Gastrocnemius medialis (tissue), 4 donors: ENCODE measurements around the gene CARNS1. TPM values are rescaled to one million over a fixed set of nuclear protein-coding genes. Genes with fewer than 3 reads are reported as not detected.

Experiments
- ATAC-seq, 2 donors: fragments of 150-250 bp; one replicate each; pipeline ENCODE4 v1.9.1; 2016
- DNase-seq, 2 donors: peaks; one replicate each; pipeline ENCODE4 v3.0.0-alpha.2; 2019
- H3K27ac ChIP-seq, 4 donors: fragments of 200-600 bp; sonication (generic); 1 replicate in 1 of 4; 2 replicates in 3 of 4; pipeline ENCODE4 v1.5.1; 2016 to 2018; ENCODE audit warnings: mild to moderate bottlenecking in 2 of 4, moderate library complexity in 1 of 4
- H3K27me3 ChIP-seq, 3 donors: fragments of 200-600 bp; sonication (generic) in 2 of 3; 1 replicate in 1 of 3; 2 replicates in 2 of 3; pipeline versions ENCODE4 v1.5.1 to v1.6.0; 2016 to 2019; ENCODE audit warnings: mild to moderate bottlenecking in 1 of 3, moderate library complexity in 1 of 3
- H3K36me3 ChIP-seq, 2 donors: fragments of 200-600 bp; sonication (generic) in 1 of 2; one replicate each; pipeline ENCODE4 v1.5.1; 2017 to 2018
- H3K4me1 ChIP-seq, 2 donors: fragments of 200-600 bp; sonication (generic) in 1 of 2; one replicate each; pipeline ENCODE4 v1.5.1; 2016 to 2017; ENCODE audit warnings: mild to moderate bottlenecking in 2 of 2
- H3K4me3 ChIP-seq, 4 donors: fragments of 200-600 bp; sonication (generic) in 3 of 4; 1 replicate in 1 of 4; 2 replicates in 3 of 4; pipeline ENCODE4 v1.5.1; 2016 to 2019; ENCODE audit warnings: mild to moderate bottlenecking in 2 of 4
- H3K9me3 ChIP-seq, 3 donors: fragments of 200-600 bp; sonication (generic) in 2 of 3; 1 replicate in 1 of 3; 2 replicates in 2 of 3; pipeline ENCODE4 v1.5.1; 2016 to 2019
- POLR2A ChIP-seq, 2 donors: fragments of 450-650 bp; IDR thresholded peaks; one replicate each; pipeline ENCODE4 v1.6.1; 2017; ENCODE audit warnings: antibody characterized with exemption in 2 of 2, mild to moderate bottlenecking in 2 of 2, moderate library complexity in 2 of 2
- in situ Hi-C, 4 donors: fragments of 200-750 bp; cut with MboI; loops; one replicate each; pipeline versions ENCODE4 v1.15.0 to v1.8.0; 2017; ENCODE audit warnings: low sequenced_read_pairs in 4 of 4
- intact Hi-C: fragments of 100-400 bp; cut with DNase I; formaldehyde crosslinking; loops from one replicate; pipeline ENCODE4 v1.15.1; 2023; ENCODE audit warnings: low total_unique reads
- total RNA-seq, 4 donors: library from RNA; depleted of rRNA; stranded (reverse); fragments of >200 nt; gene quantifications; one replicate each; pipeline versions ENCODE4 v1.1.0 to v1.2.3, GENCODE V29; 2016
- TF ChIP-seq, protein P1 (sequence below), 5 experiments: fragments of 450-650 bp in 3 of 5; fragments of 200-600 bp in 2 of 5; sonication (generic) in 2 of 5; IDR thresholded peaks in 4 of 5; conservative IDR thresholded peaks in 1 of 5; 1 replicate in 4 of 5; 2 replicates in 1 of 5; pipeline ENCODE4 v1.5.1; 2016 to 2019; ENCODE audit warnings: antibody characterized with exemption in 5 of 5, mild to moderate bottlenecking in 3 of 5, moderate library complexity in 3 of 5

CARNS1 gene
- total RNA-seq, 4 donors from 2014 or later, result 2.5 to 11.0 (median 4.9) TPM

DNA sequence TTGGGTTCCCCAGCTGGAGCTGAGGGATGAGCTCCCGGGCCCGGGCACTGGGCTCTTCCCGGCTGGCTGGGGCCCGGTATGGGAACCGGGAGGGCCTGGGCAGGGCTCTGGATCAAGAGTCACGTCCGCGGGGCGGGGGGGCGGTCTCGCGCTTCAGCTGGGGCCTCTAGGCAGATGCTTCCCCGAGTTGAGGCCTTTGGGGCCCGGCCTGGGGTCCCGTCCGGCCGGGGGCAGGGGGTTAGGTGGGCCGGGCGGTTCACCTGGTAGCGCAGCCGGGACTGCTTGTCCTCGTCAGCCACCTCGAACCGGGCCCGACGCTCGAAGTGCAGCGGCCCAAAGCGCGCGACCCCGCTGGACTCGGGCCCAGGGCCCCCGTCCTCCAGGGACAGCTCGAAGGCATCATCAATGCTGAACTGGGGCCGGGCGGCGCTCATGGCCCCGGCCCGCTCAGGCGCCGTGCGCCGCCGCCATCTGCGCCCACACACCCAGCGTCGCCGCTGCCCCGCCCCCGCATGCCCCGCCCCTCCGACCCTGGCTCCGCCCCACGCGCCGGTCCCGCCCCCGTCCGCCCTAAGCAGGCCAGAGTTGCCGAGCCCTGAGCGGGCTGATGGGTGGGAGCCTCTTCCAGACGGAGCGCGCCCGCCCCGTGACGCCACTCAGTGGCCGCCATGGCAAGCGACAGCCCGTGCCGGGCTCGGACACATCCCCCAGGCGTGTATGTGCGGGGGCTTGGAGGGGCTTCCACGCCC, 53.5 kb downstream of the CARNS1 start, which contains the start of gene TMEM134:
Gene TMEM134 (minus strand): TSS at position 493 of the 749 bp plus-strand sequence. CDS start 59 bp downstream, at position 434.
- peak; percentile 54 to 64 for TF ChIP-seq POLR2A (IDR thresholded peaks at IDR 0.05)
- TF ChIP-seq, protein P1, sequence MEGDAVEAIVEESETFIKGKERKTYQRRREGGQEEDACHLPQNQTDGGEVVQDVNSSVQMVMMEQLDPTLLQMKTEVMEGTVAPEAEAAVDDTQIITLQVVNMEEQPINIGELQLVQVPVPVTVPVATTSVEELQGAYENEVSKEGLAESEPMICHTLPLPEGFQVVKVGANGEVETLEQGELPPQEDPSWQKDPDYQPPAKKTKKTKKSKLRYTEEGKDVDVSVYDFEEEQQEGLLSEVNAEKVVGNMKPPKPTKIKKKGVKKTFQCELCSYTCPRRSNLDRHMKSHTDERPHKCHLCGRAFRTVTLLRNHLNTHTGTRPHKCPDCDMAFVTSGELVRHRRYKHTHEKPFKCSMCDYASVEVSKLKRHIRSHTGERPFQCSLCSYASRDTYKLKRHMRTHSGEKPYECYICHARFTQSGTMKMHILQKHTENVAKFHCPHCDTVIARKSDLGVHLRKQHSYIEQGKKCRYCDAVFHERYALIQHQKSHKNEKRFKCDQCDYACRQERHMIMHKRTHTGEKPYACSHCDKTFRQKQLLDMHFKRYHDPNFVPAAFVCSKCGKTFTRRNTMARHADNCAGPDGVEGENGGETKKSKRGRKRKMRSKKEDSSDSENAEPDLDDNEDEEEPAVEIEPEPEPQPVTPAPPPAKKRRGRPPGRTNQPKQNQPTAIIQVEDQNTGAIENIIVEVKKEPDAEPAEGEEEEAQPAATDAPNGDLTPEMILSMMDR (IDR thresholded peaks at IDR 0.05 in 4 of 5, conservative IDR thresholded peaks at IDR 0.05 in 1 of 5), result peak in 4 of 5 experiments; percentile 24 to 62 (median 58)
- in situ Hi-C loops (no loop called here), intact Hi-C loops (loop anchor here (1.0 to 5.0 kb wide), 3 partner anchors 39 to 68 kb away; partner anchors contain the start of genes CDK2AP2, PPP1CA and RPS6KB2)
- H3K9me3 ChIP-seq, result no peaks in the 10 kb centered on the region
- H3K27me3 ChIP-seq, result no peaks in the 10 kb centered on the region
- H3K4me3 ChIP-seq, result peak within 1 kb of the TSS; percentile 86 to 98 (median 94)
- peaks cover 12 to 23% of the 10 kb centered on the region in 2 donors for H3K4me1 ChIP-seq
- peak within 1 kb of the TSS; percentile 79 to 96 (median 88) for H3K27ac ChIP-seq
- H3K36me3 ChIP-seq, result no peaks in the 10 kb centered on the region
- DNase-seq (peak; percentile 89 to 91), ATAC-seq (peak; percentile 84 to 89)

DNA sequence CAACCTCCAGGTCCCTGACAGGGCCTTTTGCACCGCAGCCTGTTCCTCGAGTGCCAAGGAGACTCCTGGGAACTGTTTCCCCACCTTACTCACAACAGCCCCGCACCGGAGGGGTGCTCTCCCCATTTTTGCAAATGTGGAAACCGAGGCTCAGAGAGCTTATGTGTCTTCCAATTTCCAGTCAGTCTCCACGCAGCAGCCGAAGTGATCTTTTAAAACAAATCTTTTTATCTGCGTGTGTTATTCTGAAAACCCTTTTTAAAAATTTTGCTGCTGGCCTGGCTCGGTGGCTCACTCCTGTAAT, 54.0 kb downstream of the CARNS1 start:
- H3K4me1 ChIP-seq, result peaks cover 8 to 18% of the 10 kb centered on the region in 2 donors
- H3K4me3 ChIP-seq, result peak overlapping the region; percentile 86 to 98 (median 91)
- H3K27me3 ChIP-seq, result no peaks in the 10 kb centered on the region
- ATAC-seq (peak; percentile 36 to 50), DNase-seq (no peak)
- TF ChIP-seq, protein P1 (IDR thresholded peaks at IDR 0.05 in 4 of 5, conservative IDR thresholded peaks at IDR 0.05 in 1 of 5), result peak in 1 of 5 experiments; percentile 39
- no peak for TF ChIP-seq POLR2A (IDR thresholded peaks at IDR 0.05)
- in situ Hi-C loops, result no loop called here
- H3K36me3 ChIP-seq, result no peaks in the 10 kb centered on the region
- intact Hi-C loops, result loop anchor here (1.0 to 5.0 kb wide), 3 partner anchors 39 to 68 kb away; partner anchors contain the start of genes CDK2AP2, PPP1CA and RPS6KB2
- H3K9me3 ChIP-seq, result no peaks in the 10 kb centered on the region
- H3K27ac ChIP-seq, result peak overlapping the region; percentile 79 to 96 (median 88)

DNA sequence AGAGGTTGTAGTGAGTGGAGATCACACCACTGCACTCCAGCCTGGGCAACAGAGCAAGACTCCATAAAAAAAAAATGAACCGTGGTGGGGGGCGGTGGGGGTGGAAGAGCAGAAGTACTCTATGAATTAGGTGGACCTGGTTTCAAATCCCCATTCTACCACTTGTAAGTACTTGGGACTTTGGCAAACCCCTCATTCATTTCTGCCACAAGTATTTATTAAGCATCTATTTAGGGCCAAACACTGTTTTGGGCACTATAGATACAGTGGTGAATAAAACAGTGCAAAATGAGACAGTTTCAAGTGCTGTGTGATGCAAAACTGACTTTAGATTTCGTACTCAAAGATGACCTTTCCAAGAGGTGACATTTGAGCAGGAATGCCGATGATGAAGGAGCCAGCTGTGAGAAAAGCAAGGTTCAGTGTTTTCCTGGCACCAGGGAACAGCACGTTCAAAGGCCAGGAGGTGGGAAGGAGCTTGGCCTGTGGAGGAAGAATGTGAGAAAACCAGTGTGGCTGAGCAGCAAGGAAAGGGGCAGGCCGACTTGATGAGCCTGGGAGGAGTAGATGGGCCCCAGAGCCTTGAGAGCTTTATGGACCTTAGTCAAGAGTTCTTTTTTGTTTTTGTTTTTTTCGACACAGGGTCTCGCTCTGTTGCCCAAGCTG, 55.0 kb downstream of the CARNS1 start:
- Histone ChIP-seq H3K27ac (no peak overlapping the region), H3K4me3 (no peak overlapping the region), H3K4me1 (peaks cover 8 to 18% of the 10 kb centered on the region in 2 donors), H3K36me3 (no peaks in the 10 kb centered on the region), H3K27me3 (no peaks in the 10 kb centered on the region), H3K9me3 (no peaks in the 10 kb centered on the region)
- TF ChIP-seq, protein P1 (IDR thresholded peaks at IDR 0.05 in 4 of 5, conservative IDR thresholded peaks at IDR 0.05 in 1 of 5), result no peak
- TF ChIP-seq POLR2A (IDR thresholded peaks at IDR 0.05), result no peak
- in situ Hi-C loops (loop anchor here in 2 of 4 donors (10.0 kb wide), 1 partner anchor 76 kb away; the partner anchor contains the start of gene RAD9A (in 2 of the 2)), intact Hi-C loops (no loop called here)
- DNase-seq (no peak), ATAC-seq (no peak)

DNA sequence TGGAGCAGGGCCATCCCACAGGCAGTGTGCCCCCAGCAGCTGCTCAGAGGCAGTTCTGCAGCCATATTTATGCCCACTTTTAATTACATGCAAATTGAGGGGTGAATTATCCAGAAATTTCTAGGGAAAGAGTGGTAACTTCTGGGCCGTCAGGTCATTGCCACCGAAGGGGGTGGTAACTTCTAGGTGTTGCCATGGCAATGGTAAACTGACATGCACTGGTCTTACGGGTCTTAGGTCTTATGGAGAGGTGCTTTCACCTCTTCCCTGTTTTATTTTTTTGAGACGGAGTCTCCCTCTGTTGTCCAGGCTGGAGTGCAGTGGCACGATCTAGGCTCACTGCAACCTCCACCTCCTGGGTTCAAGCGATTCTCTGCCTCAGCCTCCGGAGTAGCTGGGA, 57.4 kb downstream of the CARNS1 start:
- ATAC-seq, result no peak
- no peak for TF ChIP-seq POLR2A (IDR thresholded peaks at IDR 0.05)
- TF ChIP-seq, protein P1 (IDR thresholded peaks at IDR 0.05 in 4 of 5, conservative IDR thresholded peaks at IDR 0.05 in 1 of 5), result no peak
- no peaks in the 10 kb centered on the region for H3K9me3 ChIP-seq
- DNase-seq, result no peak
- no peaks in the 10 kb centered on the region for H3K36me3 ChIP-seq
- H3K27me3 ChIP-seq, result no peaks in the 10 kb centered on the region
- no peak overlapping the region for H3K4me3 ChIP-seq
- peaks cover 6 to 13% of the 10 kb centered on the region in 2 donors for H3K4me1 ChIP-seq
- H3K27ac ChIP-seq, result no peak overlapping the region
- in situ Hi-C loops (loop anchor here in 2 of 4 donors (10.0 kb wide), 1 partner anchor 78 kb away; the partner anchor contains the start of gene RAD9A (in 2 of the 2)), intact Hi-C loops (no loop called here)

Other genes with a start within 250 kb of the CARNS1 start
- gene GRK2, start 149.2 kb upstream of the CARNS1 start, total RNA-seq, result 10 to 100 TPM; 40.2 to 79.8 (median 68.4) TPM
- 10 to 100 TPM in 1 of 4 donors, 1 to 10 TPM in 3; 5.8 to 10.6 (median 9.7) TPM for gene ANKRD13D, start 126.4 kb upstream of the CARNS1 start, total RNA-seq
- 10 to 100 TPM in 2 of 4 donors, 1 to 10 TPM in 2; 7.9 to 16.3 (median 11.9) TPM for gene SSH3, start 112.1 kb upstream of the CARNS1 start, total RNA-seq
- gene POLD4, start 62.1 kb upstream of the CARNS1 start, total RNA-seq, result 100 to 1,000 TPM in 2 of 4 donors, 10 to 100 TPM in 2; 57.4 to 115 (median 87.9) TPM
- gene CLCF1, start 42.1 kb upstream of the CARNS1 start, total RNA-seq, result 1 to 10 TPM in 2 of 4 donors, under 1 TPM in 2; 0.24 to 2.7 (median 0.91) TPM
- 10 to 100 TPM in 2 of 4 donors, 1 to 10 TPM in 2; 5.2 to 14.7 (median 7.7) TPM for gene RAD9A, start 23.7 kb upstream of the CARNS1 start, total RNA-seq
- 100 to 1,000 TPM in 3 of 4 donors, 10 to 100 TPM in 1; 78.4 to 193 (median 124) TPM for gene PPP1CA, start 13.8 kb upstream of the CARNS1 start, total RNA-seq
- gene TBC1D10C, start 11.6 kb upstream of the CARNS1 start, total RNA-seq, result under 1 TPM in 3 of 4 donors, not detected in 1; 0.44 to 0.78 (median 0.56) TPM
- 10 to 100 TPM; 38.0 to 74.1 (median 39.4) TPM for gene RPS6KB2, start 12.8 kb downstream of the CARNS1 start, total RNA-seq
- gene PTPRCAP, start 22.0 kb downstream of the CARNS1 start, total RNA-seq, result 1 to 10 TPM in 3 of 4 donors, under 1 TPM in 1; 0.47 to 1.5 (median 1.3) TPM
- gene CORO1B, start 27.8 kb downstream of the CARNS1 start, total RNA-seq, result 10 to 100 TPM in 3 of 4 donors, 1 to 10 TPM in 1; 4.9 to 14.8 (median 12.5) TPM
- not detected for gene GPR152, start 37.1 kb downstream of the CARNS1 start, total RNA-seq
- gene CABP4, start 39.7 kb downstream of the CARNS1 start, total RNA-seq, result under 1 TPM; 0.19 to 0.55 (median 0.30) TPM
- 100 to 1,000 TPM in 2 of 4 donors, 10 to 100 TPM in 2; 79.8 to 155 (median 108) TPM for gene TMEM134, start 53.6 kb downstream of the CARNS1 start, total RNA-seq
- 10 to 100 TPM; 33.0 to 60.8 (median 48.8) TPM for gene AIP, start 67.3 kb downstream of the CARNS1 start, total RNA-seq
- gene PITPNM1, start 89.7 kb downstream of the CARNS1 start, total RNA-seq, result 10 to 100 TPM in 1 of 4 donors, 1 to 10 TPM in 3; 4.0 to 12.2 (median 7.7) TPM
- gene CDK2AP2, start 92.5 kb downstream of the CARNS1 start, total RNA-seq, result 10 to 100 TPM; 24.1 to 47.5 (median 37.3) TPM
- not detected for gene CABP2, start 107.8 kb downstream of the CARNS1 start, total RNA-seq
- gene GSTP1, start 168.1 kb downstream of the CARNS1 start, total RNA-seq, result 100 to 1,000 TPM; 316 to 866 (median 549) TPM
- gene NDUFV1, start 191.3 kb downstream of the CARNS1 start, total RNA-seq, result 100 to 1,000 TPM; 306 to 608 (median 365) TPM
- gene NUDT8, start 214.3 kb downstream of the CARNS1 start, total RNA-seq, result 10 to 100 TPM; 23.3 to 42.4 (median 36.2) TPM
- not detected for gene TBX10, start 224.1 kb downstream of the CARNS1 start, total RNA-seq
- gene ACY3, start 235.1 kb downstream of the CARNS1 start, total RNA-seq, result not detected